Measurements from ENCODE around the gene BABAM2. TPM values are rescaled to one million over a fixed set of nuclear protein-coding genes. Genes with fewer than 3 reads are reported as not detected.
"Not testable (repeated sequence)": the region's sequence is repeated elsewhere in the genome, so short reads cannot be mapped to it uniquely, and the experiment has no call there.

BABAM2 gene
- total RNA-seq, 2 experiments from 2014 or later = 19.7 to 33.2 TPM

DNA sequence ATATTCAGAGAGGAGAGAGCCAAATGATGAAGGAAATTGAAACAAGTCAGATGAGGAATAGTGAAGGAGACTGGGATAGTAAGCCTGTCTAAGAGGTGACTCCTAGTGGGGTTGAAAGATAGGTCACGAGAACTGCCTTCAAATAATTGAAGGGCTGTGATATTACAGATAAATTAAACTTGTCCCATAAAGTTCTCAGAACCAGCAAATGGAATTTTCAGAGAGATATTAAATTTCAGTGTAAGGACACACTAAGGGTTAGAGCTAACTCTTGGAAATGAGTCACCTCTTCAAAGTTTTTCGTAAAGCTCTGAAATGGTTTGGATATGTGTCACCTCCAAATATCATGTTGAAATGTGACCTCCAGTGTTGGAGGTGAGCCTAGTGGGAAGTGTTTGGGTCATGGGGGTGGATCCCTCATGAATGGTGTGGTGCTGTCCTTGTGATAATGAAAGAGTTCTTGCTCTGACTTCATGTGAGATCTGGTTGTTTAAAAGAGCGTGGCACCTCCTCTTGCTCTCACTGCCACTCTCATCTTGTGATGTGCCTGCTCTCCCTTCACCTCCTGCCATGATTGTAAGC, 87.3 kb downstream of the BABAM2 start:
- no peaks in the 10 kb centered on the region for H3K9me3 ChIP-seq (ENCODE audit: low read length)
- H3K4me2 ChIP-seq (ENCODE audit: low read length) = no peak overlapping the region
- TF ChIP-seq, protein P1, sequence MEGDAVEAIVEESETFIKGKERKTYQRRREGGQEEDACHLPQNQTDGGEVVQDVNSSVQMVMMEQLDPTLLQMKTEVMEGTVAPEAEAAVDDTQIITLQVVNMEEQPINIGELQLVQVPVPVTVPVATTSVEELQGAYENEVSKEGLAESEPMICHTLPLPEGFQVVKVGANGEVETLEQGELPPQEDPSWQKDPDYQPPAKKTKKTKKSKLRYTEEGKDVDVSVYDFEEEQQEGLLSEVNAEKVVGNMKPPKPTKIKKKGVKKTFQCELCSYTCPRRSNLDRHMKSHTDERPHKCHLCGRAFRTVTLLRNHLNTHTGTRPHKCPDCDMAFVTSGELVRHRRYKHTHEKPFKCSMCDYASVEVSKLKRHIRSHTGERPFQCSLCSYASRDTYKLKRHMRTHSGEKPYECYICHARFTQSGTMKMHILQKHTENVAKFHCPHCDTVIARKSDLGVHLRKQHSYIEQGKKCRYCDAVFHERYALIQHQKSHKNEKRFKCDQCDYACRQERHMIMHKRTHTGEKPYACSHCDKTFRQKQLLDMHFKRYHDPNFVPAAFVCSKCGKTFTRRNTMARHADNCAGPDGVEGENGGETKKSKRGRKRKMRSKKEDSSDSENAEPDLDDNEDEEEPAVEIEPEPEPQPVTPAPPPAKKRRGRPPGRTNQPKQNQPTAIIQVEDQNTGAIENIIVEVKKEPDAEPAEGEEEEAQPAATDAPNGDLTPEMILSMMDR (conservative IDR thresholded peaks at IDR 0.05; ENCODE audit: low read length) = no peak
- TF ChIP-seq EZH2phosphoT487 (IDR thresholded peaks at IDR 0.05; ENCODE audit: borderline replicate concordance, low read depth, low read length) = no peak
- intact Hi-C loops (cut with micrococcal nuclease; ENCODE audit: unreplicated experiment) = no loop called here
- H4K20me1 ChIP-seq (ENCODE audit: insufficient read depth, low read length) = no peaks in the 10 kb centered on the region
- H3K4me3 ChIP-seq (ENCODE audit: low read depth, low read length, poor library complexity, severe bottlenecking) = no peak overlapping the region
- H3K27ac ChIP-seq (ENCODE audit: low read depth, low read length, poor library complexity, severe bottlenecking) = no peak overlapping the region
- H3K79me2 ChIP-seq (ENCODE audit: insufficient read depth, low read depth, low read length) = no peaks in the 10 kb centered on the region
- ChIA-PET CTCF (ENCODE audit: unreplicated experiment) (no interaction called here), POLR2A (interaction anchor here (1.1 kb wide), 1 partner anchor 31 kb away, joined by 3 read pairs; no protein-coding TSS in a partner anchor)
- H3K4me1 ChIP-seq (ENCODE audit: insufficient read depth, low read length, poor library complexity, severe bottlenecking) = no peaks in the 10 kb centered on the region
- no peaks in the 10 kb centered on the region for H3K9me2 ChIP-seq (ENCODE audit: insufficient read depth, low read length)
- BruUV-seq (replicated peaks) = no TSS peak
- DNase-seq (ENCODE audit: low spot score) = no peak
- H3K36me3 ChIP-seq (ENCODE audit: insufficient read depth, low read length) = no peaks in the 10 kb centered on the region
- H2AFZ ChIP-seq (ENCODE audit: low read length) = no peak overlapping the region

DNA sequence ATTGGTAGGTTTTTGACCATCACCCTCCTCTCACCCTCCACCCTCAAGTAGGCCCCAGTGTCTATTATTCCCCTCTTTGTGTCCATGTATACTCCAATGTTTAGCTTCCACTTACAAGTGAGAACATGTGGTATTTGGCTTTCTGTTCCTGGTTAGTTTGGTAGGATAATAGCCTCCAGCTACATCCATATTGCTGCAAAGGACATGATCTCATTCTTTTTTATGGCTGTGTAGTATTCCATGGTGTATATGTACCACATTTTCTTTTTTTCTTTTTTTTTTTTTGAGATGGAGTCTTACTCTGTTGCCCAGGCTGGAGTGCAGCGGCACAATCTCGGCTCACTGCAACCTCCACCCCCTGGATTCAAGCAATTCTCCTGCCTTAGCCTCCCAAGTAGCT, 88.2 kb downstream of the BABAM2 start:
- CTCF ChIA-PET (ENCODE audit: unreplicated experiment); H3K4me2 ChIP-seq (ENCODE audit: low read length); H3K27ac ChIP-seq (ENCODE audit: low read depth, low read length, poor library complexity, severe bottlenecking); BruUV-seq (replicated peaks); H3K4me3 ChIP-seq (ENCODE audit: low read depth, low read length, poor library complexity, severe bottlenecking); DNase-seq (ENCODE audit: low spot score); H2AFZ ChIP-seq (ENCODE audit: low read length); POLR2A ChIA-PET; H3K79me2 ChIP-seq (ENCODE audit: insufficient read depth, low read depth, low read length); H3K9me2 ChIP-seq (ENCODE audit: insufficient read depth, low read length); H3K9me3 ChIP-seq (ENCODE audit: low read length); H4K20me1 ChIP-seq (ENCODE audit: insufficient read depth, low read length); intact Hi-C loops (cut with micrococcal nuclease; ENCODE audit: unreplicated experiment); H3K4me1 ChIP-seq (ENCODE audit: insufficient read depth, low read length, poor library complexity, severe bottlenecking); H3K36me3 ChIP-seq (ENCODE audit: insufficient read depth, low read length): not testable (repeated sequence)

DNA sequence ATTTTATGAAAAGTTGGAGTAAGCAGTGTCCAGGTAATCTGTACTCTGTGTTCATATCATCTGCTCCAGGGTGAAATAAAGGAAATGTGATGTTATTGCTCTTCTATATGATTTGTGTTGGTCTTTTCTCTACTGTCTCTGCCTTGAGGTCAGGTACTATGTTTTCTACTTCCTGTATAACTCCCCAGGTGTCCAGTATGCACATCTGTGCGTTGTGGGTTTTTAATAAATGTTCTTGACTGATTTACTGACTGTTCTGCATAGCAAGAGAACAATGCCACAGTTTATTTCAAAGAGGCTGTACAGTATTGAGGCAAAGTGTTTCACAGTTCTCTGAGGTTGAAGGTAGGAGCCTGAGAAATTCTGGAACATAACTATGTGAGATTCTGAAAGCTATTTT, 89.7 kb downstream of the BABAM2 start:
- Histone ChIP-seq H4K20me1 (ENCODE audit: insufficient read depth, low read length) (no peaks in the 10 kb centered on the region), H2AFZ (ENCODE audit: low read length) (no peak overlapping the region), H3K27ac (ENCODE audit: low read depth, low read length, poor library complexity, severe bottlenecking) (no peak overlapping the region), H3K4me3 (ENCODE audit: low read depth, low read length, poor library complexity, severe bottlenecking) (no peak overlapping the region), H3K4me2 (ENCODE audit: low read length) (no peak overlapping the region), H3K4me1 (ENCODE audit: insufficient read depth, low read length, poor library complexity, severe bottlenecking) (no peaks in the 10 kb centered on the region), H3K9me3 (ENCODE audit: low read length) (peaks cover 5% of the 10 kb centered on the region; the same call in 1 of the 2 replicates), H3K79me2 (ENCODE audit: insufficient read depth, low read depth, low read length) (no peaks in the 10 kb centered on the region), H3K9me2 (ENCODE audit: insufficient read depth, low read length) (no peaks in the 10 kb centered on the region), H3K36me3 (ENCODE audit: insufficient read depth, low read length) (no peaks in the 10 kb centered on the region)
- POLR2A ChIA-PET = no interaction called here
- intact Hi-C loops (cut with micrococcal nuclease; ENCODE audit: unreplicated experiment) = no loop called here
- CTCF ChIA-PET (ENCODE audit: unreplicated experiment) = no interaction called here
- DNase-seq (ENCODE audit: low spot score) = no peak
- no TSS peak for BruUV-seq (replicated peaks)
- TF ChIP-seq, protein P1 (conservative IDR thresholded peaks at IDR 0.05; ENCODE audit: low read length) = no peak
- TF ChIP-seq EZH2phosphoT487 (IDR thresholded peaks at IDR 0.05; ENCODE audit: borderline replicate concordance, low read depth, low read length) = no peak
